H9 (cell line): ENCODE results near the gene TUBG1. TPM values are rescaled to one million over a fixed set of nuclear protein-coding genes. Genes with fewer than 3 reads are reported as not detected.
A peak's percentile ranks its signal among the peaks of the same experiment; 100 is the strongest.
"Not testable (repeated sequence)": the region's sequence is repeated elsewhere in the genome, so short reads cannot be mapped to it uniquely, and the experiment has no call there.

Experiments
- DNase-seq: peaks from one replicate; pipeline ENCODE4 v3.0.0-alpha.2; 2017
- H2AFZ ChIP-seq: one replicate; pipeline ENCODE4 v1.6.1; 2013; ENCODE audit warnings: mild to moderate bottlenecking, low read length, control low read depth, moderate library complexity
- H2AK5ac ChIP-seq: 2 replicates; pipeline ENCODE4 v1.6.1; 2013; ENCODE audit warnings: low read length, control low read depth, mixed read lengths; ENCODE audit not compliant: insufficient read length
- H2BK120ac ChIP-seq: one replicate; pipeline ENCODE4 v1.6.1; 2013; ENCODE audit warnings: low read depth, mild to moderate bottlenecking, low read length, control low read depth, inconsistent platforms; ENCODE audit not compliant: poor library complexity, severe bottlenecking
- H2BK12ac ChIP-seq: 2 replicates; pipeline ENCODE4 v1.6.1; 2013; ENCODE audit warnings: low read length, control low read depth, mixed read lengths, low read depth; ENCODE audit not compliant: insufficient read length
- H2BK15ac ChIP-seq: 2 replicates; pipeline ENCODE4 v1.6.1; 2013; ENCODE audit warnings: low read depth, low read length, control low read depth
- H2BK20ac ChIP-seq: one replicate; pipeline ENCODE4 v1.6.1; 2013; ENCODE audit warnings: low read depth, mild to moderate bottlenecking, low read length, control low read depth, inconsistent platforms; ENCODE audit not compliant: poor library complexity, severe bottlenecking
- H2BK5ac ChIP-seq: 2 replicates; pipeline ENCODE4 v1.6.1; 2013; ENCODE audit warnings: low read length, control low read depth, mixed read lengths; ENCODE audit not compliant: insufficient read length
- H3K14ac ChIP-seq: 2 replicates; pipeline ENCODE4 v1.6.1; 2013; ENCODE audit warnings: low read length, control low read depth; ENCODE audit not compliant: insufficient read depth
- H3K18ac ChIP-seq: 2 replicates; pipeline ENCODE4 v1.6.1; 2013; ENCODE audit warnings: low read depth, mild to moderate bottlenecking, mixed read lengths, low read length, control low read depth; ENCODE audit not compliant: insufficient read length
- H3K23ac ChIP-seq: 2 replicates; pipeline ENCODE4 v1.6.1; 2013; ENCODE audit warnings: low read length, control low read depth, mixed read lengths, low read depth; ENCODE audit not compliant: insufficient read length
- H3K23me2 ChIP-seq: 2 replicates; pipeline ENCODE4 v1.6.1; 2013; ENCODE audit warnings: low read depth, mild to moderate bottlenecking, mixed read lengths, low read length, control low read depth; ENCODE audit not compliant: insufficient read length, poor library complexity, severe bottlenecking
- H3K27ac ChIP-seq: 2 replicates; pipeline ENCODE4 v1.5.1; 2013; ENCODE audit warnings: low read length, control low read depth, mixed read lengths, low read depth; ENCODE audit not compliant: insufficient read length
- H3K27me3 ChIP-seq: 2 replicates; pipeline ENCODE4 v1.6.1; 2013; ENCODE audit warnings: low read length, control low read depth, inconsistent platforms; ENCODE audit not compliant: insufficient read depth
- H3K4ac ChIP-seq: 2 replicates; pipeline ENCODE4 v1.6.1; 2013; ENCODE audit warnings: low read depth, mild to moderate bottlenecking, control low read depth, inconsistent platforms, low read length, moderate library complexity
- H3K4me1 ChIP-seq: 2 replicates; pipeline ENCODE4 v1.6.1; 2013; ENCODE audit warnings: low read length, control low read depth, inconsistent platforms; ENCODE audit not compliant: insufficient read depth
- H3K4me2 ChIP-seq: 2 replicates; pipeline ENCODE4 v1.6.1; 2013; ENCODE audit warnings: low read length, control low read depth, mixed read lengths; ENCODE audit not compliant: insufficient read length, insufficient read depth
- H3K56ac ChIP-seq: 2 replicates; pipeline ENCODE4 v1.6.1; 2013; ENCODE audit warnings: low read depth, mild to moderate bottlenecking, mixed read lengths, low read length, control low read depth; ENCODE audit not compliant: insufficient read length
- H3K79me1 ChIP-seq: 2 replicates; pipeline ENCODE4 v1.6.1; 2013; ENCODE audit warnings: low read depth, mild to moderate bottlenecking, moderate library complexity, low read length, control low read depth, inconsistent platforms; ENCODE audit not compliant: insufficient read depth, poor library complexity, severe bottlenecking
- H3K79me2 ChIP-seq: 2 replicates; pipeline ENCODE4 v1.6.1; 2013; ENCODE audit warnings: low read length, control low read depth, inconsistent platforms; ENCODE audit not compliant: insufficient read depth
- H3K9ac ChIP-seq: 2 replicates; pipeline ENCODE4 v1.6.1; 2013; ENCODE audit warnings: low read length, control low read depth, mixed read lengths; ENCODE audit not compliant: insufficient read length; ENCODE audit errors: extremely low read depth
- H3K9me3 ChIP-seq: one replicate; pipeline ENCODE4 v1.6.1; 2013; ENCODE audit warnings: low read depth, low read length, inconsistent platforms; ENCODE audit not compliant: control insufficient read depth
- H3T11ph ChIP-seq: one replicate; pipeline ENCODE4 v1.6.1; 2013; ENCODE audit warnings: mild to moderate bottlenecking, low read length, control low read depth, inconsistent platforms
- H4K20me1 ChIP-seq: one replicate; pipeline ENCODE4 v1.6.1; 2013; ENCODE audit not compliant: control insufficient read depth, insufficient read length, insufficient read depth
- H4K5ac ChIP-seq: 2 replicates; pipeline ENCODE4 v1.6.1; 2013; ENCODE audit warnings: low read depth, mild to moderate bottlenecking, mixed read lengths, low read length, control low read depth; ENCODE audit not compliant: insufficient read length
- H4K8ac ChIP-seq: replicated peaks from 2 replicates; pipeline ENCODE4 v1.6.1; 2013; ENCODE audit warnings: low read length, control low read depth, mixed read lengths, low read depth; ENCODE audit not compliant: insufficient read length
- H4K91ac ChIP-seq: 2 replicates; pipeline ENCODE4 v1.6.1; 2013; ENCODE audit warnings: low read depth, mild to moderate bottlenecking, moderate library complexity, mixed read lengths, low read length, control low read depth; ENCODE audit not compliant: insufficient read length
- H3K27ac Mint-ChIP-seq, 3 experiments: 2 replicates in 2 of 3; 3 replicates in 1 of 3; pipeline ENCODE4 v1.8.0; 2020 to 2021; ENCODE audit warnings: mixed read lengths in 3 of 3, mild to moderate bottlenecking in 1 of 3, moderate library complexity in 1 of 3
- H3K27me3 Mint-ChIP-seq: 2 replicates; pipeline ENCODE4 v1.8.0; 2021; ENCODE audit warnings: low read depth, mild to moderate bottlenecking, moderate library complexity, mixed read lengths
- H3K36me3 Mint-ChIP-seq, 3 experiments: 2 replicates in 2 of 3; 3 replicates in 1 of 3; pipeline ENCODE4 v1.8.0; 2020 to 2021; ENCODE audit warnings: low read depth in 3 of 3, mixed read lengths in 3 of 3; ENCODE audit not compliant: insufficient read depth in 1 of 3
- H3K4me1 Mint-ChIP-seq, 2 experiments: 2 replicates each; pipeline ENCODE4 v1.8.0; 2020; ENCODE audit warnings: mixed read lengths in 2 of 2
- H3K4me3 Mint-ChIP-seq, 2 experiments: 2 replicates in 1 of 2; 3 replicates in 1 of 2; pipeline ENCODE4 v1.8.0; 2020 to 2021; ENCODE audit warnings: mild to moderate bottlenecking in 2 of 2, mixed read lengths in 2 of 2, moderate library complexity in 1 of 2
- H3K9me3 Mint-ChIP-seq, 2 experiments: 2 replicates in 1 of 2; 3 replicates in 1 of 2; pipeline ENCODE4 v1.8.0; 2020; ENCODE audit warnings: mild to moderate bottlenecking in 2 of 2, mixed read lengths in 2 of 2, moderate library complexity in 1 of 2
- WGBS: extraction: QIAGEN DNeasy Blood & Tissue Kit; methylation state at CpG from one replicate; pipeline ENCODE4 v1.1.7; 2013; ENCODE audit warnings: missing lambda C conversion rate, low lambda C conversion rate, mixed read lengths; ENCODE audit not compliant: insufficient read length; ENCODE audit errors: extremely low coverage; 5-methylcytosine and 5-hydroxymethylcytosine counted together
- total RNA-seq: library from RNA; stranded (reverse); gene quantifications from 2 replicates; pipeline ENCODE4 v1.2.1, GENCODE V29; 2021
- TF ChIP-seq, protein P1 (sequence below): fragments of 200-600 bp; sonication (generic); conservative IDR thresholded peaks from 3 replicates; pipeline ENCODE4 v1.8.0; 2021; ENCODE audit warnings: antibody characterized with exemption, mild to moderate bottlenecking

TUBG1 gene
- total RNA-seq, 1 experiment from 2014 or later: 122 TPM

DNA sequence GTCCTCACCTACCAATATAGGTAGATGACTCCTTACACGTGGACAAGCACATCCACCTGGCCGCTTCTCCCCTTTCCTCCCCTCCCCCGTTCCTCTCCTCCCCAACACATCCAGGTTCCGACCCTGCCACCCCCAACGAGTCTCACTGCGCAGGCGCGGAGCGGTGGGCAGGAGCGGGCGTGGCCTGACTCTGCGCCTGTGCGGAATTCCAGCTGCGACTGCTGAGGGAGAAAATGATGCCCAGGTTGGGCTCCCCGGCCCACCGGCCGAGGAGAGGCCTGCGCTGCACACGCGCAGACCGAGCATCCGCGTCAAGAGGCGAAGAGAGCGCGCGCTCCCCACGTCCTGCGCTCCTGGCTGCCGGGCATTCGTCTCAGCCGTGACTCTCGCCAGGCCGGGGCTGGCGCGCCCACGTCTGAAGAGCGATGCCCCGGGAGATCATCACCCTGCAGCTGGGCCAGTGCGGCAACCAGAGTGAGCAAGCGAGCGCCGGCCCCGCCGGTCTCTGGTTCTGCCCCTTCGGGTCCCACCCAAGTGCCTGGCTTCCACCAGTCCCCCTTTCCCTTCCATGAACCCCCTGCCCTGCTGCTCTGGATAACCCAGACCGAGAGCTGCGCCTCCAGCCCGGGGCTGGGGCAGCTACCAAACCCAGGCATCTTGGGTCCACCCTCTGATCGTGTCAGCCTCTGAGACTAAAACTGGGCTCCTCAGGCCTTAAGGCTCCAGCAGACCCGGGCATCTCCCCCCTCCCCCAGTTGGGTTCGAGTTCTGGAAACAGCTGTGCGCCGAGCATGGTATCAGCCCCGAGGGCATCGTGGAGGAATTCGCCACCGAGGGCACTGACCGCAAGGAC, 49.8 kb downstream of the TUBG1 start, which contains the start of gene TUBG2:
TUBG2 (plus strand) TSS at position 206 of the 853 bp plus-strand sequence; CDS start at position 426, 220 bp downstream.
- Histone ChIP-seq H2BK120ac (no peak within 1 kb of the TSS), H2BK15ac (no peak within 1 kb of the TSS), H3K4me2 (peak within 1 kb of the TSS; percentile 66), H3K27ac (no peak within 1 kb of the TSS), H2AK5ac (no peak within 1 kb of the TSS), H2BK20ac (no peak within 1 kb of the TSS), H2AFZ (no peak within 1 kb of the TSS), H3K79me2 (no peaks in the 10 kb centered on the region), H3K14ac (peak within 1 kb of the TSS; percentile 11; the same call in 1 of the 2 replicates), H3K27me3 (no peaks in the 10 kb centered on the region), H3T11ph (no peak within 1 kb of the TSS), H3K23ac (no peak within 1 kb of the TSS), H4K91ac (no peak within 1 kb of the TSS), H3K56ac (no peak within 1 kb of the TSS), H3K18ac (no peak within 1 kb of the TSS), H4K8ac (no peak within 1 kb of the TSS), H3K4ac (no peak within 1 kb of the TSS), H3K79me1 (no peaks in the 10 kb centered on the region), H2BK12ac (no peak within 1 kb of the TSS), H3K9ac (peak within 1 kb of the TSS; percentile 51), H3K23me2 (no peaks in the 10 kb centered on the region), H4K5ac (no peak within 1 kb of the TSS), H3K9me3 (no peaks in the 10 kb centered on the region), H4K20me1 (no peaks in the 10 kb centered on the region), H3K4me1 (no peaks in the 10 kb centered on the region; the same call in 1 of the 2 replicates), H2BK5ac (no peak within 1 kb of the TSS)
- no CpG with 5 or more reads among the region's 59 CpGs for WGBS
- Mint-ChIP-seq H3K27ac (peak within 1 kb of the TSS; percentile 85 to 97 (median 90); a peak in 5 of 7 replicates), H3K4me3 (peak within 1 kb of the TSS; percentile 87 to 91), H3K4me1 (peaks cover 7 to 20% of the 10 kb centered on the region in 2 experiments), H3K27me3 (peaks cover 4% of the 10 kb centered on the region), H3K9me3 (peaks cover 0 to 6% of the 10 kb centered on the region in 2 experiments; a peak in 2 of 5 replicates), H3K36me3 (peaks cover 2 to 27% (median 21%) of the 10 kb centered on the region in 3 experiments; a peak in 6 of 7 replicates)
- TF ChIP-seq, protein P1, sequence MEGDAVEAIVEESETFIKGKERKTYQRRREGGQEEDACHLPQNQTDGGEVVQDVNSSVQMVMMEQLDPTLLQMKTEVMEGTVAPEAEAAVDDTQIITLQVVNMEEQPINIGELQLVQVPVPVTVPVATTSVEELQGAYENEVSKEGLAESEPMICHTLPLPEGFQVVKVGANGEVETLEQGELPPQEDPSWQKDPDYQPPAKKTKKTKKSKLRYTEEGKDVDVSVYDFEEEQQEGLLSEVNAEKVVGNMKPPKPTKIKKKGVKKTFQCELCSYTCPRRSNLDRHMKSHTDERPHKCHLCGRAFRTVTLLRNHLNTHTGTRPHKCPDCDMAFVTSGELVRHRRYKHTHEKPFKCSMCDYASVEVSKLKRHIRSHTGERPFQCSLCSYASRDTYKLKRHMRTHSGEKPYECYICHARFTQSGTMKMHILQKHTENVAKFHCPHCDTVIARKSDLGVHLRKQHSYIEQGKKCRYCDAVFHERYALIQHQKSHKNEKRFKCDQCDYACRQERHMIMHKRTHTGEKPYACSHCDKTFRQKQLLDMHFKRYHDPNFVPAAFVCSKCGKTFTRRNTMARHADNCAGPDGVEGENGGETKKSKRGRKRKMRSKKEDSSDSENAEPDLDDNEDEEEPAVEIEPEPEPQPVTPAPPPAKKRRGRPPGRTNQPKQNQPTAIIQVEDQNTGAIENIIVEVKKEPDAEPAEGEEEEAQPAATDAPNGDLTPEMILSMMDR: no peak
- peak; percentile 99 for DNase-seq

DNA sequence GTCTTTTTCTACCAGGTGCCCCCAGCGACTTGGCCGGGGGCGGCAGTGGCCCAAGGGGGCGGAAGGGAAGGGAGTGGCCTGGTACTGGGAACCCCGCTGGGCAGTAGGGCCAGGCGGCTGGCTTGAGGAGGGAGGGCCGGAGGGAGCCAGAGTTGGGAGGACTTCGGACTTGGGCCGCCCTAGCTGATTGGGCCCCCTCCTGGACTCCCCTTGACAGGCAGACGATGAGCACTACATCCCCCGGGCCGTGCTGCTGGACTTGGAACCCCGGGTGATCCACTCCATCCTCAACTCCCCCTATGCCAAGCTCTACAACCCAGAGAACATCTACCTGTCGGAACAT, 50.4 kb downstream of the TUBG1 start:
- H4K20me1 ChIP-seq, H3K14ac ChIP-seq, H3K27ac ChIP-seq, H3K27me3 ChIP-seq, H2BK5ac ChIP-seq, H2BK20ac ChIP-seq, H2BK120ac ChIP-seq, H3K23ac ChIP-seq, H2BK15ac ChIP-seq, H3K27me3 Mint-ChIP-seq, H3K9me3 ChIP-seq, H3K4me1 ChIP-seq, H2AK5ac ChIP-seq, H3K18ac ChIP-seq, H3T11ph ChIP-seq, H3K23me2 ChIP-seq, H4K8ac ChIP-seq, H3K9me3 Mint-ChIP-seq, H4K5ac ChIP-seq, DNase-seq, H2BK12ac ChIP-seq, H4K91ac ChIP-seq, H3K79me2 ChIP-seq, H2AFZ ChIP-seq, H3K56ac ChIP-seq, H3K79me1 ChIP-seq, H3K4ac ChIP-seq, H3K9ac ChIP-seq: not testable (repeated sequence)
- H3K4me2 ChIP-seq: peak overlapping the region; percentile 66
- WGBS: no CpG with 5 or more reads among the region's 14 CpGs
- H3K4me1 Mint-ChIP-seq: peaks cover 7 to 14% of the 10 kb centered on the region in 2 experiments
- peak overlapping the region in 2 of 3 experiments; percentile 80 to 97; a peak in 2 of 7 replicates for H3K27ac Mint-ChIP-seq
- peak overlapping the region; percentile 87 to 91 for H3K4me3 Mint-ChIP-seq
- peaks cover 2 to 28% (median 24%) of the 10 kb centered on the region in 3 experiments; a peak in 6 of 7 replicates for H3K36me3 Mint-ChIP-seq
